G401.6 (cell line): ENCODE measurements around the gene INTS11.

Source experiments
- FAIRE-seq: peaks from 2 replicates; lab custom pipeline; 2012; peaks lifted over from hg19 to GRCh38; lab: Jason Lieb, UNC

INTS11 gene

GRCh38 chr1:1262758-1263157, 61.7 kb downstream of the INTS11 start:
- FAIRE-seq: no peak

- FAIRE-seq: no peak
These were observed 62.4 kb downstream of the INTS11 start for GRCh38 chr1:1262071-1262470.
